Mucosa of gallbladder (tissue), 1 donor: Measurements from ENCODE around the gene METTL17. TPM values are rescaled to one million over a fixed set of nuclear protein-coding genes. Genes with fewer than 3 reads are reported as not detected.
"Not testable (repeated sequence)": the region's sequence is repeated elsewhere in the genome, so short reads cannot be mapped to it uniquely, and the experiment has no call there.

Experiments
- DNase-seq: peaks from one replicate; pipeline ENCODE4 v3.0.0-alpha.2; 2020; ENCODE audit warnings: low spot score
- total RNA-seq: library from RNA; stranded (reverse); gene quantifications from one replicate; pipeline ENCODE4 v1.2.1, GENCODE V29; 2021
- donor health status: DM: no; HTN: no; CAD: no.

METTL17 gene, protein sequence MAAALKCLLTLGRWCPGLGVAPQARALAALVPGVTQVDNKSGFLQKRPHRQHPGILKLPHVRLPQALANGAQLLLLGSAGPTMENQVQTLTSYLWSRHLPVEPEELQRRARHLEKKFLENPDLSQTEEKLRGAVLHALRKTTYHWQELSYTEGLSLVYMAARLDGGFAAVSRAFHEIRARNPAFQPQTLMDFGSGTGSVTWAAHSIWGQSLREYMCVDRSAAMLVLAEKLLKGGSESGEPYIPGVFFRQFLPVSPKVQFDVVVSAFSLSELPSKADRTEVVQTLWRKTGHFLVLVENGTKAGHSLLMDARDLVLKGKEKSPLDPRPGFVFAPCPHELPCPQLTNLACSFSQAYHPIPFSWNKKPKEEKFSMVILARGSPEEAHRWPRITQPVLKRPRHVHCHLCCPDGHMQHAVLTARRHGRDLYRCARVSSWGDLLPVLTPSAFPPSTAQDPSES
- 57.3 TPM for total RNA-seq

DNA sequence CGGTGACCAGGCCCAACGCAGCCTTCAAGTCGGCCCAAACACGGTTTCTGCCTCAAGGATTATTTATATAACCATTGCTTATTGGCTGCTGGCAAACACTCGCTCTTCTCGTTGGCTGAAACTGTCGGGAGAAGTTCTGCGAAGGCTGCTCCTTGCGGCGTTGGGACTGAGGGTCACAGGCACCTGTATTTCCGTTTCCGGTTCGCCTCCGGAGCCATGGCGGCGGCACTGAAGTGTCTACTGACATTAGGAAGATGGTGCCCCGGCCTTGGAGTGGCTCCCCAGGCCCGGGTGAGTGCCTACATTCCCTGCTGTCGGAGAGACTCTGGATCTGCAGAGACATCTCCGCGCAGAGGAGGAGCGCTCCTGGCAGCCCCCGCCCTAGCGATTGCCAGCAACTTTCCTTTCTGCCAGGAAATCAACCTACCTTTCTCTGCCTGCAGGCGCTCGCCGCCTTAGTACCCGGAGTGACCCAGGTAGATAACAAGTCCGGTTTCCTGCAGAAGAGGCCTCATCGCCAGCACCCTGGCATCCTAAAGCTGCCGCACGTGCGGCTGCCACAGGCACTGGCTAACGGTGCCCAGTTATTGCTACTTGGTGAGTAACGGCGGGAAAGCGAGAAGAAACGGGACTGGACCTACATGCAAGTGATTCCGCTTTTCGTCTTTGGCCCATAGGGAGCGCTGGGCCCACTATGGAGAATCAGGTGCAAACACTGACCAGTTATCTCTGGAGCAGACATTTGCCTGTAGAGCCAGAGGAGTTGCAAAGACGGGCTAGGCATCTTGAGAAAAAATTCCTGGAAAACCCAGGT lies at the start of gene METTL17:
Gene METTL17, plus strand, starts transcription at position 194 of the 814 bp plus-strand sequence. Its CDS starts 23 bp downstream, at position 217.
- peak; percentile 94 for DNase-seq

DNA sequence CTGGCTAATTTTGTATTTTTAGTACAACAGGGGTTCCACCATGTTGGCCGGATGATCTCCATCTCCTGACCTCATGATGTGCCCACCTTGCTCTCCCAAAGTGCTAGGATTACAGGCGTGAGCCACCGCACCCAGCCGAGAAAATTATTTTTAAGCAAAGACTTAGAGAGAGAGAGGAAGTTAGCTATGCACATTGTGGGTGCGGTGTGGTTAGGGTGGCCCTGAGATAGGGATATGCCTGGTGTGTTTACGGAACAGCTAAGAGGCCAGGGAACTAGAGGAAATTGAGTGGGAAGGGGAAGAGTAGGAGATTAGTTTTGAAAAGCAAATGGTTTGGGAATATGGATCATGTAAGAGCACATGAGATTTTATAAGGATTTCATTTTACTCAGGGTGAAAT lies 44.6 kb upstream of the METTL17 start:
- DNase-seq, result not testable (repeated sequence)

DNA sequence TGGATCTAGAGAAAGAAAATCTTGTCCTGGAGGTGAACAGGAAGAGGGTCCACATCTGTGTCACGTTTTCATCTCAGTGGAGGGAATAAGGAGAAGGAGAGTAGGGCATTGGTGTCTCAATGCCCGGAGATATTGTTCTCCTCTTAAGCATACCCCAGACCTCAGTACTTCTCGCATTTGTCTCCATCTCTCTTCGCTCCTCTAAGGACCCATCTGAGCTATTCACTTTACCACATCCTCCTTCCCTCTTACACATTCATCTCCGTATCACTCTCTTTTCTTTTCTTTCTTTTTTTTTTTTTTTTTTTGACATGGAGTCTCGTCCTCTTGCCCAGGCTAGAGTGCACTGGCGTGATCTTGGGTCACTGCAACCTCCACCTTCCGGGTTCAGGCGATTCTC lies 43.1 kb upstream of the METTL17 start:
- not testable (repeated sequence) for DNase-seq

- not testable (repeated sequence) for DNase-seq
Measured at GRCh38 chr14:20954736-20955537, 34.8 kb upstream of the METTL17 start, which contains the start of gene RNASE2. Gene RNASE2, plus strand, starts transcription at chr14:20955487. Its CDS starts 285 bp downstream, at chr14:20955772.

DNA sequence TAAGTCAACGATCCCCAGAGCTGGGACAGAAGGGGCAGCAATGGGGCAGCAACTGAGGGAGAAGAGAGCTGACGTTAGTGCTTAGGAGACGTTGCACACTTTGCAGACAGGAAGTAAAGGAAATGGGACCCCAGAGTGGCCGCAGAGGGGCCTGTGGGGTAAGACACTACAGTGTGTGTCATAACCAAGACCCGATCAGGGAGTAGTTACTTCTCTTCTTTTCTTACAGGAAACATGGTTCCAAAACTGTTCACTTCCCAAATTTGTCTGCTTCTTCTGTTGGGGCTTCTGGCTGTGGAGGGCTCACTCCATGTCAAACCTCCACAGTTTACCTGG lies 34.3 kb upstream of the METTL17 start:
- not testable (repeated sequence) for DNase-seq

- no peak for DNase-seq
Measured at GRCh38 chr14:20956376-20956976, 33.3 kb upstream of the METTL17 start.

DNA sequence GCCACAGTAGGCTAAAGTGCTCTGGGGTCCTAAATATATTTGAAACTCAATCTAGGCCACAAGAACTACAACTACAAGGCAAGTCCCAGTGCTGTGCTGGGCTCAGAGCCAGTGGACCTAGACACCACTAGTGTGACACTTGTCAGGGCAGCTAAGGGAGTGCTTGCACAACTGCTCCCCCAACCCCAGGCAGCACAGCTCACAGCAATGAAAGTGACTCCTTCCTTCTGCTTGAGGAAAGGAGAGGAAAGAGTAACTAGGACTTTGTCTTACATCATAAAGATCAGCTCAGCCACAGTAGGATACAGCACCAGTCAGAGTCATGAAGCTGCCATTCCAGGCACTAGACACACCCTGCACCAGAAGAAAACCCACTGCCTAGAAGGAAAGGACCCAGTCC lies 30.8 kb upstream of the METTL17 start:
- DNase-seq, result not testable (repeated sequence)

GRCh38 chr14:20969336-20969735 lies 20.4 kb upstream of the METTL17 start:
- DNase-seq, result no peak

- DNase-seq, result no peak
Measured at GRCh38 chr14:20970647-20970982, 19.2 kb upstream of the METTL17 start.

DNA sequence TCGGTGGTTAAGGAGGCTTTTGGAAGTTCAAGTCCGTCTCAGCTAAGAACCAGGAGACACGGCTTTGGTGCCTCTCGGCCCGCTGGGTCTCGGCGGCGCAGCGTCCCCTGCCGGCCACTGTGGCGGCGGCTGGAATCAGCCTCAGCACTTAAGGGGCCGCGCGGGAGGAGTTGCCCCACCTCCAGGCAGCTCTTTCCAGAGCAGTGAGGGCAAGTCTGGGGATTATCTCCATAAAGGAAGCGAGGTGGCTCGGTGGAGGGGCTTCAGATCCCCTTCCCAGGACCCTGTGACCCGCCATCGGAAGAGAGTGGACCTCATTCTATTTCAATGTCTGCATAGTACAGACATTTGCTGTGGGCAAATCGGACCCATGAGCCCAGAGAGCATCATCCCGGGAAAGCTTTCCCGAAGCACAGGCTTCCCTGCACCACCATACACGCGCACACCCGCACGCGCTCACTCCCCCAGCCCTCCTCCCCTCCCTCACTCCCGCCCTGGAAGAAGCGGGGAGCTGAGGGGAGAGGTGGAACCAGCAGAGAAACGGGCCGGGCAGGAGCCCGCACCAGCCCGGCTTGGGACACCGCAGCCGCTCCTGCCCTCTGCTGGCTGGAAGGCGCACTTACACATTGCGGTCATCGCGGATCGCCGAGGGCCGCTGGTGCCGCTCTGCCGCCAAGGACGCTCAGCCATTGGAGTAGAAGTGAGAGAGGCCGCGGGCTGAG lies 18.6 kb upstream of the METTL17 start:
- DNase-seq, result peak; percentile 85

DNA sequence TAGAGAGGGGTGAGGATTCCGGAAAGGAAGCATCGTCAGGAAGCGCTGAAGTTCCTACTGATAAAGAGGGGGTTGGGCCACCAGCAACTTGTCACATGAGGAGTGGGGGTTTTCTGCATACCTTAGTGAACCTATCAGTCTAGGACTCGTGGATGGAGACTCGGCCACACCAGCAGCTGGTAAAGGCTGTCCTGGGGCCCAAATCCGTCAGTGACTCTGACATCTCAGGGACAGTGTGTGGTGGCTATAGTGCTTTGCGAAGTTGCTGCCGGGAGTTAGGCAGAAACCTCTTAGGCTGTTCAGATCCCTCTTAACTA lies 18.1 kb upstream of the METTL17 start:
- no peak for DNase-seq

GRCh38 chr14:20973501-20973900 lies 16.3 kb upstream of the METTL17 start:
- no peak for DNase-seq

DNA sequence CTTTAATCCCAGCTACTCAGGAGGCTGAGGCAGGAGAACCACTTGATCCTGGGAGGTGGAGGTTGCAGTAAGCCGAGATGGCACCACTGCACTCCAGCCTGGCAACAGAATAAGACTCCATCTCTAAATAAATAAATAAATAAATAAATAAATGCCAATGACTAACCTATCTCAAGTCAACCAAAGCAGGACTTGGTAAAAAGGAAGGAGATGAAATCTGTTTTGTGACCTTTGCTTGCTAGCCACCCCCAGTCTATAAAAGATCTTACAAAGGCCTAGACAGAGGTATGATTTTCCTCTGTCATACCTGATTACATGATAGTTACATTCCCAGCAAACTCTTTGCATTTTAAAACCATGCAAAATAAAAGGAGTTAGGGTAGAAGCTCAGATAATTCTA lies 13.5 kb upstream of the METTL17 start:
- DNase-seq, result no peak

DNA sequence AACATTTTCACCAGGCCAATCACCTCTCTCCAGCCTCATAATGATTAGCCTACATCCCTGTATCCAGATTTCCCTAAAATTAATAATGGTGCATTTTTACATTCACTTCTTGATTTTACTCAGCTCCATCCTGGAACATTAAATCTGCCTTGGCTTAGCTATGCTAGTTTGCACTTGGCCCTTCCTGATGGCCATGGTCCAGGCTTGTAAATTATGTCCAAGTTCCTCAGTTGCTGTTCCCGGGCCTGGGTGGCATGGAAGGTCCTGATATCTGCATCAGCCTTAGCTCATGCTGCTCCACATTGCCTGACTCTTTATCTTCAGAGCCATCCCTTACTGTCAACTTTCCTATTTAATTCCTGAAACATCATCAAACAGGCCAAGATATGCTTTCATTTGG lies 11.1 kb upstream of the METTL17 start:
- DNase-seq, result no peak

DNA sequence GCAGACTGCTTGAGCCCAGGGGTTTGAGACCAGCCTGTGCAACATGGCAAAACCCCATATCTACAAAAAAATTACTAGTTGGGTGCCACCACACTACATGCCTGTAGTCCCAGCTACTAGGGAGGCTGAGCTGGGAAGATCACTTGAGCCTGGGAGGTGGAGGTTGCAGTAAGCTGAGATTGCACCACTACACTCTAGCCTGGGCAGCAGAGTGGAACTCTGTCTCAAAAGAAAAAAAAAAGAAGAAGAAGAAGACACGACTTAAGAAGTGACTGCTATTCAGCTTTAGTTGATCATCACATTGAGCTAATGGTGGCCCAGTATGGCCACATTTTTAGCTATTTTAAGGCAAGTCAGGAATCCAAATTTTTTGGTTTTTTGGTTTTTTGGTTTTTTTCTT lies 8.9 kb upstream of the METTL17 start:
- DNase-seq, result no peak

GRCh38 chr14:20982646-20983369 lies 7.0 kb upstream of the METTL17 start:
- DNase-seq, result no peak

GRCh38 chr14:20985650-20986049 lies 4.1 kb upstream of the METTL17 start:
- DNase-seq, result not testable (repeated sequence)

DNA sequence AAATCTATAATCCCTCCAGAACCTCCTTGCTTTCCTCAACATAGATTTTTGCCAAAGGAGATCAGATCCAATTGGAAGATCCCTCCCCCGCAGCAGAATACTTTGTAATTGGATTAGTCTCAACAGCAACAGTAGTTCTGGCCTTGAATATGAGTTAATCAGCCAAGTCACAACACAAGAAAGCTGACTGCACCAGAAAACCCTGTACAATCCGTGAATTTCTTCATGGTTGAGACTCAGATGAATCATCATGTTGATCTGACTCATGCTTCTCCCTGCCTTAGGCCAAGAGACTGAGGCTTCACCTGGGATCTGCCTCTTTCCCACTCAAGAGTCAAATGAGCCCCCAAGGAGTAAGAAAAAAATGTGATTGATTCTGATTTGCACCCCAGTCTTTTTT lies 3.0 kb upstream of the METTL17 start:
- DNase-seq, result no peak

DNA sequence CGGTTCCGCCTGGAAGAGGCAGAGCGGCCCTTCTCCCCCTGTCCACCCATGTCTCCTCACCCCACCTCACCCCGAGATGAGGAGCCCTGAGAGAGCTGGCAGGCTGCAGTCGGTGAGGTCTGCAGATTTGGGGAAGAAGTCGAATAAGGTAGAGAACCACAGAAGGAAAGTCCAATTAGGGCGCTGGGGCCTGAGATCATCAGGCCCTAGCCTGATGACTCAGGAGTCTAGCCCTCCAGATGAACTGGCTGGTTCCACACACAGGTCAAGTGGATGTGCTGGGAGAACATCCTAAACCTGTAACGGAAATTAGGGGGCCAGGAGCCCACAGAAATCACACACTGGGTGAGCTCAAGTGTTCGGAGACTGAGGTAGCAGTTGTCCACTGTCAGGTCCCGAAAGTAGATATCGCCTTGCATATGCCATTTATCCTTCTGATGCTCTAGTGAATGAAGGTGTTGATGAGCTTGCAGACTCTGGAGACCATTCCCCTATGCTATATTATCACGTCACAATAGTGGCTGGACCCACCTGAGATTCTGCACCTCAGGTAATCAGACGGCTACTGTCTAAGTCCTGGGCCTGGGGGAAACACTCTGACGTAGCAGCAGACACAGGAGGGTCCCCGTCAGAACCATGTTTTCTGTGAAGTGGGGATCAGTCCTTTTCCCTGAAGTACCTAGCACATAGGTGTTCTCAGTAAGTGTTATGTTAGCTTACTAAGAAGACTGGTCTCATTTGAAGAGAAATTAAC lies 886 bp upstream of the METTL17 start:
- no peak for DNase-seq

- DNase-seq, result no peak
Measured at GRCh38 chr14:20989471-20989786, 351 bp upstream of the METTL17 start.
